ENCODE measurements around the gene PTPN4.

Gene PTPN4

GRCh38 chr2:119759451-119760236 is at the start of gene PTPN4:
TSS of gene PTPN4 (plus strand) at chr2:119759922. CDS start at chr2:119809854, 49,932 bp downstream.
- DNase-seq (ENCODE audit: low read depth): peak; percentile 94

GRCh38 chr2:119710281-119710680 is 49.4 kb upstream of the PTPN4 start:
- no peak for DNase-seq (ENCODE audit: low read depth)

GRCh38 chr2:119711352-119711751 is 48.4 kb upstream of the PTPN4 start:
- DNase-seq (ENCODE audit: low read depth): no peak

- DNase-seq (ENCODE audit: low read depth): no peak
These were observed 47.2 kb upstream of the PTPN4 start for GRCh38 chr2:119712571-119712970.

- no peak for DNase-seq (ENCODE audit: low read depth)
These were observed 45.8 kb upstream of the PTPN4 start for GRCh38 chr2:119713819-119714490.

GRCh38 chr2:119715409-119716283 is 44.1 kb upstream of the PTPN4 start:
- no peak for DNase-seq (ENCODE audit: low read depth)

GRCh38 chr2:119716284-119716672 is 43.4 kb upstream of the PTPN4 start:
- no peak for DNase-seq (ENCODE audit: low read depth)

- no peak for DNase-seq (ENCODE audit: low read depth)
These were observed 41.0 kb upstream of the PTPN4 start for GRCh38 chr2:119718501-119719260.

- DNase-seq (ENCODE audit: low read depth): no peak
These were observed 40.5 kb upstream of the PTPN4 start for GRCh38 chr2:119719261-119719627.

GRCh38 chr2:119721043-119721442 is 38.7 kb upstream of the PTPN4 start:
- DNase-seq (ENCODE audit: low read depth): no peak

GRCh38 chr2:119721462-119721861 is 38.3 kb upstream of the PTPN4 start:
- no peak for DNase-seq (ENCODE audit: low read depth)

- no peak for DNase-seq (ENCODE audit: low read depth)
These were observed 37.8 kb upstream of the PTPN4 start for GRCh38 chr2:119721904-119722303.

- no peak for DNase-seq (ENCODE audit: low read depth)
These were observed 36.5 kb upstream of the PTPN4 start for GRCh38 chr2:119723186-119723585.

GRCh38 chr2:119723784-119724467 is 35.8 kb upstream of the PTPN4 start:
- no peak for DNase-seq (ENCODE audit: low read depth)

GRCh38 chr2:119724656-119725485 is 34.9 kb upstream of the PTPN4 start:
- no peak for DNase-seq (ENCODE audit: low read depth)

- DNase-seq (ENCODE audit: low read depth): no peak
These were observed 32.2 kb upstream of the PTPN4 start for GRCh38 chr2:119727493-119727892.

GRCh38 chr2:119728421-119728820 is 31.3 kb upstream of the PTPN4 start:
- DNase-seq (ENCODE audit: low read depth): no peak

- DNase-seq (ENCODE audit: low read depth): no peak
These were observed 29.0 kb upstream of the PTPN4 start for GRCh38 chr2:119730671-119731177.

GRCh38 chr2:119731983-119732382 is 27.7 kb upstream of the PTPN4 start:
- DNase-seq (ENCODE audit: low read depth): no peak

- no peak for DNase-seq (ENCODE audit: low read depth)
These were observed 27.0 kb upstream of the PTPN4 start for GRCh38 chr2:119732601-119733164.
